Tibial nerve (tissue), 4 donors: Measurements from ENCODE around the gene TMEM132A. TPM values are rescaled to one million over a fixed set of nuclear protein-coding genes. Genes with fewer than 3 reads are reported as not detected.

Experiments used
- small RNA-seq: library from RNA; depleted of rRNA; stranded (forward); fragments of <200 nt; gene quantifications from one replicate; pipeline ENCODE3, GENCODE V24; 2016
- total RNA-seq, 4 donors: library from RNA; depleted of rRNA; stranded (reverse); fragments of >200 nt; gene quantifications; one replicate each; pipeline ENCODE4 v1.1.0, GENCODE V29; 2016

TMEM132A gene
- total RNA-seq, 4 donors from 2014 or later: 15.9 to 41.9 (median 26.6) TPM

Small RNA genes lying within 50 kb of the gene (small RNA-seq; reads per million reads assigned to genes)
- gene RNU6-933P: not detected

Other genes with a start within 250 kb of the TMEM132A start
- gene MS4A8, start 224.8 kb upstream of the TMEM132A start, total RNA-seq: not detected
- not detected for gene MS4A18, start 199.7 kb upstream of the TMEM132A start, total RNA-seq
- not detected for gene MS4A15, start 167.6 kb upstream of the TMEM132A start, total RNA-seq
- gene MS4A10, start 139.1 kb upstream of the TMEM132A start, total RNA-seq: not detected
- gene CCDC86, start 82.3 kb upstream of the TMEM132A start, total RNA-seq: 10 to 100 TPM; 15.9 to 41.1 (median 27.3) TPM
- 1 to 10 TPM in 1 of 4 donors, under 1 TPM in 3; 0.20 to 2.4 (median 0.46) TPM for gene PTGDR2, start 68.5 kb upstream of the TMEM132A start, total RNA-seq
- not detected for gene ZP1, start 56.9 kb upstream of the TMEM132A start, total RNA-seq
- gene PRPF19, start 17.9 kb upstream of the TMEM132A start, total RNA-seq: 10 to 100 TPM; 49.6 to 92.0 (median 55.5) TPM
- gene TMEM109, start 10.3 kb upstream of the TMEM132A start, total RNA-seq: 100 to 1,000 TPM; 173 to 300 (median 197) TPM
- 10 to 100 TPM; 32.2 to 94.4 (median 64.8) TPM for gene SLC15A3, start 27.7 kb downstream of the TMEM132A start, total RNA-seq
- 1 to 10 TPM in 2 of 4 donors, under 1 TPM in 1, not detected in 1; 0.59 to 3.6 (median 2.7) TPM for gene CD6, start 47.2 kb downstream of the TMEM132A start, total RNA-seq
- 1 to 10 TPM in 1 of 4 donors, under 1 TPM in 3; 0.20 to 1.8 (median 0.43) TPM for gene CD5, start 178.0 kb downstream of the TMEM132A start, total RNA-seq
- gene VPS37C, start 237.0 kb downstream of the TMEM132A start, total RNA-seq: 10 to 100 TPM; 11.8 to 22.2 (median 13.6) TPM